ENCODE data around the gene RIC3. TPM values are rescaled to one million over a fixed set of nuclear protein-coding genes. Genes with fewer than 3 reads are reported as not detected.

Gene RIC3
- total and polyA plus RNA-seq, 2 experiments from 2014 or later: 3.2 to 3.6 TPM

DNA sequence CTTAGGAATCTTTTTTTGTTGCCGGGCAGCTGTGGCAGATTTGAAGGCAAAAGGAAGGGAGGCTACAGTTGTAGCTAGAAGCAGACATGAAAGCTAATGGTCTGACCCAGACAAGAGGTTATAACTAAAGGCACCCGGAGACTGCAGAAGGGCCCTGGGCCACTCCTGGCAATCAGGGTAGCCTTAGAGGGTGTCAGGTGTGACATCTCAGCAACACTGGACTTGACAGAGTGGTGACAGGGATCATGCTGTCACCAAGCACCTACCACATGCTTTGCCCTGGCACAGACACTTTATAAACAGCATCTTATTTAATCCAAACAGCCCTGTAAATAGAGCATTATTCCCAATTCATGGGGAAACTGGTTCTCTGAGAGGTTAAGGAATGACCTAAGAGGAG, 62.1 kb downstream of the RIC3 start:
- Histone ChIP-seq H3K4me1 (ENCODE audit: insufficient read depth) (peaks cover 5% of the 10 kb centered on the region), H3K27ac (no peak overlapping the region), H4K20me1 (ENCODE audit: insufficient read depth, poor library complexity, severe bottlenecking) (no peaks in the 10 kb centered on the region), H3K4me2 (no peak overlapping the region), H3K9me3 (ENCODE audit: low read depth) (no peaks in the 10 kb centered on the region), H3K27me3 (no peaks in the 10 kb centered on the region), H2AFZ (no peak overlapping the region), H3K36me3 (replicated peaks; ENCODE audit: insufficient read depth, low read depth) (no peaks in the 10 kb centered on the region), H3K9me2 (replicated peaks; ENCODE audit: insufficient read depth) (no peaks in the 10 kb centered on the region), H3K4me3 (no peak overlapping the region), H3K79me2 (no peaks in the 10 kb centered on the region)
- 95% methylated on average over 2 of the region's 2 CpGs for WGBS (ENCODE audit: low lambda C conversion rate, missing lambda C conversion rate)
- TF ChIP-seq EZH2 (IDR thresholded peaks at IDR 0.05; ENCODE audit: borderline replicate concordance): no peak
- TF ChIP-seq EZH2phosphoT487 (IDR thresholded peaks at IDR 0.05; ENCODE audit: low read depth, severe bottlenecking, unreplicated experiment): no peak
- TF ChIP-seq, protein P1, sequence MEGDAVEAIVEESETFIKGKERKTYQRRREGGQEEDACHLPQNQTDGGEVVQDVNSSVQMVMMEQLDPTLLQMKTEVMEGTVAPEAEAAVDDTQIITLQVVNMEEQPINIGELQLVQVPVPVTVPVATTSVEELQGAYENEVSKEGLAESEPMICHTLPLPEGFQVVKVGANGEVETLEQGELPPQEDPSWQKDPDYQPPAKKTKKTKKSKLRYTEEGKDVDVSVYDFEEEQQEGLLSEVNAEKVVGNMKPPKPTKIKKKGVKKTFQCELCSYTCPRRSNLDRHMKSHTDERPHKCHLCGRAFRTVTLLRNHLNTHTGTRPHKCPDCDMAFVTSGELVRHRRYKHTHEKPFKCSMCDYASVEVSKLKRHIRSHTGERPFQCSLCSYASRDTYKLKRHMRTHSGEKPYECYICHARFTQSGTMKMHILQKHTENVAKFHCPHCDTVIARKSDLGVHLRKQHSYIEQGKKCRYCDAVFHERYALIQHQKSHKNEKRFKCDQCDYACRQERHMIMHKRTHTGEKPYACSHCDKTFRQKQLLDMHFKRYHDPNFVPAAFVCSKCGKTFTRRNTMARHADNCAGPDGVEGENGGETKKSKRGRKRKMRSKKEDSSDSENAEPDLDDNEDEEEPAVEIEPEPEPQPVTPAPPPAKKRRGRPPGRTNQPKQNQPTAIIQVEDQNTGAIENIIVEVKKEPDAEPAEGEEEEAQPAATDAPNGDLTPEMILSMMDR (IDR thresholded peaks at IDR 0.05; ENCODE audit: poor library complexity): no peak
- no peak for DNase-seq (ENCODE audit: low spot score)

DNA sequence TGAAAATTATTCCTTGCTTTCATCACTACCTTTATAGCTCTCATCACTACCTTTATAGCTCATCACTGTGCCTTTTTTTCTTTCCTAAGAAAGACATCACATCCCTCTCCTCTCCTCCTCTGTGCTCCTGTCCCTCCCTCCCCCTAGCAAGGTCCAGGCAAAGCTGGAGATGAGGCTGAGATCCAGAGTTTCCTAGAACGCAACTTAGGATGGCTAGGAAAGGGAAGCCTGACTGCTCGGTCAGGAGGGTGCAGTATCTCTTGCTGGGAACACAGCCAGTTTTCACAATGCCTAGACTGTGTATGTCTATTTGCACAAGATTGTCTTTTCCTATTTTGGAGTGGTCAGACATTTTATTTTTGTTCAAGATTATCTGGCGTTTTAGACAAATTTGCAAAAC, 63.2 kb downstream of the RIC3 start:
- peaks cover 2% of the 10 kb centered on the region for H3K4me1 ChIP-seq (ENCODE audit: insufficient read depth)
- no peak overlapping the region for H2AFZ ChIP-seq
- no peaks in the 10 kb centered on the region for H3K9me2 ChIP-seq (replicated peaks; ENCODE audit: insufficient read depth)
- TF ChIP-seq EZH2 (IDR thresholded peaks at IDR 0.05; ENCODE audit: borderline replicate concordance): no peak
- TF ChIP-seq, protein P1 (IDR thresholded peaks at IDR 0.05; ENCODE audit: poor library complexity): no peak
- no peak for TF ChIP-seq EZH2phosphoT487 (IDR thresholded peaks at IDR 0.05; ENCODE audit: low read depth, severe bottlenecking, unreplicated experiment)
- no peak overlapping the region for H3K4me3 ChIP-seq
- H3K27me3 ChIP-seq: no peaks in the 10 kb centered on the region
- H3K4me2 ChIP-seq: no peak overlapping the region
- H3K27ac ChIP-seq: no peak overlapping the region
- WGBS (ENCODE audit: low lambda C conversion rate, missing lambda C conversion rate): 92% methylated on average over 3 of the region's 3 CpGs
- H3K9me3 ChIP-seq (ENCODE audit: low read depth): no peaks in the 10 kb centered on the region
- H3K36me3 ChIP-seq (replicated peaks; ENCODE audit: insufficient read depth, low read depth): no peaks in the 10 kb centered on the region
- H3K79me2 ChIP-seq: no peaks in the 10 kb centered on the region
- DNase-seq (ENCODE audit: low spot score): no peak
- no peaks in the 10 kb centered on the region for H4K20me1 ChIP-seq (ENCODE audit: insufficient read depth, poor library complexity, severe bottlenecking)

DNA sequence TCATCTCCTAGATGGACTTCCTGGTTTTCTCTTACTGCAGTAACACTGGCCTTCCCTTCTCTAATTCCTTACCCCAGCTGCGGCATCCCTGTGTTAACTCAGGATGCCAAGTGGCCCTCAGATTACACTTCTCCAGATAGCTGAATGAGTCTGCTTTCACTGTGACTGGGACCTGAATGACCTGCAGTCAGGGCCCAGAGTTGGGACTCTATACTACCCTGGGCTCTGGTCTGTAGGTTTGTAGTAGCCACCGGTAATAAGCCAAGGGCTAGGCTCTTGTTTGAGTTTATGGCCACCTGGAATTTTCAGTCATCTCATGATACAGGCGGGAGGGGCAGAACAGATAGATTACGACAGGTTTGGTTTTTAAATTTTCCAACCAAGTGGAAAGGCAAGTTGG, 63.7 kb downstream of the RIC3 start:
- H3K9me2 ChIP-seq (replicated peaks; ENCODE audit: insufficient read depth): no peaks in the 10 kb centered on the region

More for the DNA sequence above, 63.7 kb downstream of the RIC3 start:
- H2AFZ ChIP-seq: no peak overlapping the region
- H4K20me1 ChIP-seq (ENCODE audit: insufficient read depth, poor library complexity, severe bottlenecking): no peaks in the 10 kb centered on the region
- no peak overlapping the region for H3K27ac ChIP-seq
- no peaks in the 10 kb centered on the region for H3K4me1 ChIP-seq (ENCODE audit: insufficient read depth)
- no peak for DNase-seq (ENCODE audit: low spot score)
- H3K4me2 ChIP-seq: no peak overlapping the region
- H3K27me3 ChIP-seq: no peaks in the 10 kb centered on the region
- H3K36me3 ChIP-seq (replicated peaks; ENCODE audit: insufficient read depth, low read depth): no peaks in the 10 kb centered on the region
- WGBS (ENCODE audit: low lambda C conversion rate, missing lambda C conversion rate): 95% methylated on average over 4 of the region's 4 CpGs
- H3K4me3 ChIP-seq: no peak overlapping the region
- H3K79me2 ChIP-seq: no peaks in the 10 kb centered on the region
- TF ChIP-seq, protein P1 (IDR thresholded peaks at IDR 0.05; ENCODE audit: poor library complexity): no peak
- no peak for TF ChIP-seq EZH2 (IDR thresholded peaks at IDR 0.05; ENCODE audit: borderline replicate concordance)
- no peak for TF ChIP-seq EZH2phosphoT487 (IDR thresholded peaks at IDR 0.05; ENCODE audit: low read depth, severe bottlenecking, unreplicated experiment)
- H3K9me3 ChIP-seq (ENCODE audit: low read depth): no peaks in the 10 kb centered on the region
